DMS153 treated with DMSO at 0.1 percent for 48 hours (cell line): ENCODE results near the gene SLTM.
"Not testable (repeated sequence)": the region's sequence is repeated elsewhere in the genome, so short reads cannot be mapped to it uniquely, and the experiment has no call there.

ENCODE experiments used
- DNase-seq: peaks from one replicate; lab custom pipeline; 2025; ENCODE audit not compliant: unreplicated experiment; lab: John Stamatoyannopoulos, UW

SLTM gene

GRCh38 chr15:58929891-58930416, 3.5 kb downstream of the SLTM start:
- DNase-seq: no peak

GRCh38 chr15:58926823-58927222, 6.7 kb downstream of the SLTM start:
- DNase-seq: no peak

- DNase-seq: no peak
Observed at GRCh38 chr15:58924327-58924726, 9.2 kb downstream of the SLTM start.

- no peak for DNase-seq
Observed at GRCh38 chr15:58923696-58924300, 9.7 kb downstream of the SLTM start.

- no peak for DNase-seq
Observed at GRCh38 chr15:58923284-58923683, 10.2 kb downstream of the SLTM start.

GRCh38 chr15:58921267-58921790, 12.2 kb downstream of the SLTM start:
- no peak for DNase-seq

GRCh38 chr15:58920447-58920846, 13.0 kb downstream of the SLTM start:
- not testable (repeated sequence) for DNase-seq

- no peak for DNase-seq
Observed at GRCh38 chr15:58919232-58919631, 14.2 kb downstream of the SLTM start.

GRCh38 chr15:58918239-58918638, 15.2 kb downstream of the SLTM start:
- no peak for DNase-seq

- DNase-seq: not testable (repeated sequence)
Observed at GRCh38 chr15:58917613-58918129, 15.8 kb downstream of the SLTM start.

- no peak for DNase-seq
Observed at GRCh38 chr15:58916962-58917361, 16.5 kb downstream of the SLTM start.

- no peak for DNase-seq
Observed at GRCh38 chr15:58910456-58910855, 23.0 kb downstream of the SLTM start.

- DNase-seq: no peak
Observed at GRCh38 chr15:58909616-58910015, 23.9 kb downstream of the SLTM start.

- DNase-seq: no peak
Observed at GRCh38 chr15:58908550-58909309, 24.7 kb downstream of the SLTM start.

- no peak for DNase-seq
Observed at GRCh38 chr15:58900631-58901030, 32.8 kb downstream of the SLTM start.

GRCh38 chr15:58898150-58898680, 35.3 kb downstream of the SLTM start:
- no peak for DNase-seq

GRCh38 chr15:58889363-58889762, 44.1 kb downstream of the SLTM start:
- no peak for DNase-seq

GRCh38 chr15:58886921-58887320, 46.6 kb downstream of the SLTM start:
- no peak for DNase-seq

- not testable (repeated sequence) for DNase-seq
Observed at GRCh38 chr15:58883926-58884325, 49.6 kb downstream of the SLTM start.

- DNase-seq: no peak
Observed at GRCh38 chr15:58882243-58882642, 51.2 kb downstream of the SLTM start.

- DNase-seq: no peak
Observed at GRCh38 chr15:58880320-58880719, 53.2 kb downstream of the SLTM start.
